ENCODE results near the gene IGF1R. TPM values are rescaled to one million over a fixed set of nuclear protein-coding genes. Genes with fewer than 3 reads are reported as not detected.

The IGF1R gene
- total and polyA plus RNA-seq, 4 donors: 5.9 to 154 (median 27.6) TPM

GRCh38 chr15:99006146-99006545, 357.8 kb downstream of the IGF1R start:
- H3K9me3 ChIP-seq (ENCODE audit: control insufficient read depth in 4 of 4, insufficient read depth in 3 of 4, low read length in 3 of 4): peaks cover 0 to 2% (median 0%) of the 10 kb centered on the region in 4 donors
- peaks cover 0 to 8% (median 0%) of the 10 kb centered on the region in 5 donors for H3K4me1 ChIP-seq (ENCODE audit: control insufficient read depth in 5 of 5, insufficient read depth in 5 of 5, low read length in 5 of 5)
- 76 to 77% methylated on average over 9 of the region's 9 CpGs for WGBS, 2 donors

GRCh38 chr15:99006904-99007495, 358.7 kb downstream of the IGF1R start:
- no peak overlapping the region for H3K4me3 ChIP-seq
- no peak for TF ChIP-seq CTCF (IDR thresholded peaks at IDR 0.05; ENCODE audit: control extremely low read depth, extremely low read depth)
- WGBS, 2 donors: 95 to 96% methylated on average over 17 of the region's 17 CpGs
- peaks cover 0 to 8% (median 0%) of the 10 kb centered on the region in 5 donors for H3K4me1 ChIP-seq (ENCODE audit: control insufficient read depth in 5 of 5, insufficient read depth in 5 of 5, low read length in 5 of 5)
- DNase-seq: no peak
- H3K9ac ChIP-seq (ENCODE audit: insufficient read depth in 1 of 2, low read length in 2 of 2): no peak overlapping the region
- H3K36me3 ChIP-seq (ENCODE audit: control insufficient read depth in 4 of 4, insufficient read depth in 4 of 4, low read length in 4 of 4): no peaks in the 10 kb centered on the region
- H3K27me3 ChIP-seq (ENCODE audit: control insufficient read depth in 3 of 3, insufficient read depth in 3 of 3, low read length in 2 of 3): peaks cover 0 to 5% (median under 1%) of the 10 kb centered on the region in 3 donors
- peaks cover 0 to 2% (median 0%) of the 10 kb centered on the region in 4 donors for H3K9me3 ChIP-seq (ENCODE audit: control insufficient read depth in 4 of 4, insufficient read depth in 3 of 4, low read length in 3 of 4)
- ATAC-seq (ENCODE audit: insufficient read depth, low FRiP score): no peak
- H3K27ac ChIP-seq (ENCODE audit: low read depth in 1 of 2, low read length in 1 of 2): no peak overlapping the region

More at GRCh38 chr15:99006146-99006545, 357.8 kb downstream of the IGF1R start:
- H3K36me3 ChIP-seq (ENCODE audit: control insufficient read depth in 4 of 4, insufficient read depth in 4 of 4, low read length in 4 of 4): no peaks in the 10 kb centered on the region
- no peak overlapping the region for H3K27ac ChIP-seq (ENCODE audit: low read depth in 1 of 2, low read length in 1 of 2)
- no peak for DNase-seq
- no peak for ATAC-seq (ENCODE audit: insufficient read depth, low FRiP score)
- H3K9ac ChIP-seq (ENCODE audit: insufficient read depth in 1 of 2, low read length in 2 of 2): no peak overlapping the region
- H3K4me3 ChIP-seq: no peak overlapping the region
- peaks cover 0 to 5% (median 2%) of the 10 kb centered on the region in 3 donors for H3K27me3 ChIP-seq (ENCODE audit: control insufficient read depth in 3 of 3, insufficient read depth in 3 of 3, low read length in 2 of 3)
- TF ChIP-seq CTCF (IDR thresholded peaks at IDR 0.05; ENCODE audit: control extremely low read depth, extremely low read depth): no peak

GRCh38 chr15:99009741-99010330, 361.5 kb downstream of the IGF1R start:
- H3K36me3 ChIP-seq (ENCODE audit: control insufficient read depth in 4 of 4, insufficient read depth in 4 of 4, low read length in 4 of 4): no peaks in the 10 kb centered on the region
- ATAC-seq (ENCODE audit: insufficient read depth, low FRiP score) (no peak), DNase-seq (peak in 2 of 3 donors; percentile 33 to 40)
- H3K9ac ChIP-seq (ENCODE audit: insufficient read depth in 1 of 2, low read length in 2 of 2): no peak overlapping the region
- no peak overlapping the region for H3K27ac ChIP-seq (ENCODE audit: low read depth in 1 of 2, low read length in 1 of 2)
- TF ChIP-seq CTCF (IDR thresholded peaks at IDR 0.05; ENCODE audit: control extremely low read depth, extremely low read depth): no peak
- 51 to 59% methylated on average over 8 of the region's 8 CpGs for WGBS, 2 donors
- H3K27me3 ChIP-seq (ENCODE audit: control insufficient read depth in 3 of 3, insufficient read depth in 3 of 3, low read length in 2 of 3): peaks cover 0 to 2% (median 0%) of the 10 kb centered on the region in 3 donors
- H3K9me3 ChIP-seq (ENCODE audit: control insufficient read depth in 4 of 4, insufficient read depth in 3 of 4, low read length in 3 of 4): peaks cover 0 to 2% (median 0%) of the 10 kb centered on the region in 4 donors
- no peak overlapping the region for H3K4me3 ChIP-seq
- H3K4me1 ChIP-seq (ENCODE audit: control insufficient read depth in 5 of 5, insufficient read depth in 5 of 5, low read length in 5 of 5): peaks cover 0 to 8% (median 0%) of the 10 kb centered on the region in 5 donors

All from lung (tissue), 12 donors.